IPS DF 6.9 (cell line): ENCODE results near the gene TUSC7.

ENCODE experiments used
- DNase-seq: peaks from one replicate; pipeline ENCODE4 v3.0.0-alpha.2; 2013; ENCODE audit warnings: low read depth, low spot score
- H3K27ac ChIP-seq: one replicate; pipeline ENCODE4 v1.5.1; 2013; ENCODE audit warnings: low read length, control low read depth
- H3K27me3 ChIP-seq: 2 replicates; pipeline ENCODE4 v1.6.1; 2013; ENCODE audit warnings: mild to moderate bottlenecking, low read length; ENCODE audit not compliant: control insufficient read depth, insufficient read depth
- H3K36me3 ChIP-seq: 2 replicates; pipeline ENCODE4 v1.6.1; 2013; ENCODE audit warnings: low read length; ENCODE audit not compliant: control insufficient read depth, insufficient read depth
- H3K4me1 ChIP-seq: 2 replicates; pipeline ENCODE4 v1.6.1; 2013; ENCODE audit warnings: low read length; ENCODE audit not compliant: control insufficient read depth, insufficient read depth
- H3K4me3 ChIP-seq: 2 replicates; pipeline ENCODE4 v1.5.1; 2013; ENCODE audit warnings: mild to moderate bottlenecking, low read length
- H3K9me3 ChIP-seq: 2 replicates; pipeline ENCODE4 v1.6.1; 2013; ENCODE audit warnings: low read length, inconsistent platforms; ENCODE audit not compliant: control insufficient read depth, insufficient read depth
- WGBS: extraction: QIAGEN DNeasy Blood & Tissue Kit; methylation state at CpG from one replicate; pipeline ENCODE4 v1.1.7; 2013; ENCODE audit warnings: mixed read lengths, missing lambda C conversion rate; ENCODE audit not compliant: insufficient read length, insufficient coverage; 5-methylcytosine and 5-hydroxymethylcytosine counted together

Gene TUSC7

GRCh38 chr3:116707531-116707930 lies 2.0 kb upstream of the TUSC7 start:
- Histone ChIP-seq H3K4me3 (no peak overlapping the region), H3K9me3 (no peaks in the 10 kb centered on the region), H3K27ac (no peak overlapping the region), H3K4me1 (no peaks in the 10 kb centered on the region), H3K27me3 (no peaks in the 10 kb centered on the region), H3K36me3 (no peaks in the 10 kb centered on the region)
- WGBS = no CpG with 5 or more reads among the region's 3 CpGs
- no peak for DNase-seq

DNA sequence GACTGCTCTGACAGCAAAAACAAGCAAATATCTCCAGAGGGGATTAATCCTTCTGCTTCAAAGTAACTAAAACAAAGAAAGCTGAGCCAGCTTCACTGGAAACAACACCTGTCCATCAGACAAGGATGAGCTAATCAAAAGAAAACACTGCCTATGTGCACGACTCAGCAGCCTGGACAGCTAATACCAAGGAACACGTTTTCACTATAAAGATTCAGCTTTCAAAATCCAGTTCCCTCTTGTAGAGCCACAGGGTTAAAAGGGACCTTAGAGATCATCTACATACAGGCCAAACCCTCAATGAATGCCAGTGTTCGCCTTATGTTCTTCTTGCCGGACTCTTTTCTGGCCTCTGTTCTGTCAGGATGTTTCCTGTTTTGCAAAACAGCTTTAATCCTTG lies 6.9 kb downstream of the TUSC7 start:
- no peak for DNase-seq
- Histone ChIP-seq H3K4me1 (no peaks in the 10 kb centered on the region), H3K9me3 (no peaks in the 10 kb centered on the region), H3K4me3 (no peak overlapping the region), H3K27me3 (no peaks in the 10 kb centered on the region), H3K36me3 (no peaks in the 10 kb centered on the region), H3K27ac (no peak overlapping the region)
- WGBS = no CpG with 5 or more reads among the region's 4 CpGs

- no peak overlapping the region for H3K4me3 ChIP-seq
- no CpG with 5 or more reads among the region's 1 CpG for WGBS
- no peaks in the 10 kb centered on the region for H3K36me3 ChIP-seq
- no peaks in the 10 kb centered on the region for H3K9me3 ChIP-seq
- H3K27ac ChIP-seq = no peak overlapping the region
- no peaks in the 10 kb centered on the region for H3K27me3 ChIP-seq
- H3K4me1 ChIP-seq = no peaks in the 10 kb centered on the region
- no peak for DNase-seq
These were observed 8.0 kb downstream of the TUSC7 start for GRCh38 chr3:116717566-116717965.

DNA sequence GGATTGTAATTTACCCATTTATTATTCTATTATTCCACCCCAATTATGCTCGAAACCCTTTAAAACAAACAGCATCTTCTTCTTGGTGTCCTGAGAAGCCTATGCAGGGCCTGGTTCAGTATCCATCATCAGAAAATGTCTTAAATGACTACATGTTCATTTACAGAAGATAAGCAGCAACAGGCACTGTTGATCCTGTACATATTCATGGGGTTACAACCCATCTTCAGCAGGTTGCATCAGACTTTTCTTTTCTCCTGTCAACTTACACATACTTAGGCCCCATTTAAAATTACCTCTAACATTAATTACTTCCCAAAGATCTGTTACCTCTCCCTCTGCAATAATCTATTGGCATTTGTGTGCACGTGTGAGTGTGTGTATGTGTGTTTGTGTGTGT lies 18.9 kb downstream of the TUSC7 start:
- H3K9me3 ChIP-seq = no peaks in the 10 kb centered on the region
- no peak for DNase-seq
- H3K36me3 ChIP-seq = no peaks in the 10 kb centered on the region
- H3K4me3 ChIP-seq = no peak overlapping the region
- no peak overlapping the region for H3K27ac ChIP-seq
- no CpG with 5 or more reads among the region's 2 CpGs for WGBS
- H3K27me3 ChIP-seq = no peaks in the 10 kb centered on the region; the same call in 1 of the 2 replicates
- H3K4me1 ChIP-seq = no peaks in the 10 kb centered on the region

- Histone ChIP-seq H3K4me1 (no peaks in the 10 kb centered on the region), H3K36me3 (no peaks in the 10 kb centered on the region), H3K27me3 (no peaks in the 10 kb centered on the region), H3K27ac (no peak overlapping the region), H3K4me3 (no peak overlapping the region), H3K9me3 (no peaks in the 10 kb centered on the region)
- no peak for DNase-seq
- WGBS = no CpG with 5 or more reads among the region's 2 CpGs
These were observed 24.7 kb downstream of the TUSC7 start for GRCh38 chr3:116734243-116734642.

DNA sequence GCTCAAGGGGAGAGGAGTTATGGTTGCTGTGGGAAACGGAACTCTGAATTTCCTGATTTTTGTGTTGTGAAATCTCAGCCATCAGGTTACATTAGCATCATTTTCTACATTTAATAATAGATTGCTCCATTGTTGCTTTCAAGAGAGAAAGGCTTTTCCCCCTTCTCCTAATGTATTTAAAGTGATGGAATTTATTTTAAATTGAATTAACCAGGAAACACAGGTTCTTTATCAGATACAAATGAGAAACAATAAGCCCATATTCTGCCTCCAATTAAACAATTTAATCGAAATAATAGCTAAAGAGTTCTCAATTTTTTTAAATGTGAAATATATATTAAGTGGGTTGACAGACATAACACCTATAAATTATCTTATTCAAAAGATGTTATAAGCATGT lies 30.1 kb downstream of the TUSC7 start:
- no peak for DNase-seq
- no CpG with 5 or more reads among the region's 2 CpGs for WGBS
- no peak overlapping the region for H3K27ac ChIP-seq
- H3K4me1 ChIP-seq = no peaks in the 10 kb centered on the region
- H3K36me3 ChIP-seq = no peaks in the 10 kb centered on the region
- no peaks in the 10 kb centered on the region for H3K9me3 ChIP-seq
- no peak overlapping the region for H3K4me3 ChIP-seq
- no peaks in the 10 kb centered on the region for H3K27me3 ChIP-seq

DNA sequence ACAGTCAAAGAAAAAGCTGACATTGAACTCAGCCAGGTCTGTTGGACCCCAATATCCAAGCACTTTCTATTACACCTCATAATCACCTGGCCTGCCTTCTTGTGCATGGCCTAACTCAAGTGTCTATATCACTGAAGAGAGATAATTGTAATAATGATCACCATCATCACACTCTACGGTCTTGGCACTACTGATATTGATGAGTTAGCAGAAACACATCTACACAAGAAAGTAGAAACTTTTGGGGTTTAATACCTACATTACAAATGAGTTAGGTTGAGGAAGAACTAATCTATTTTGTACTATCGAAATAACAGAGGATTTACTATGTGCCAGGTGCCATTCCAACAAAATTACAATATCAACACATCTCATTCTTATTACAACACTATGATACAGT lies 30.7 kb downstream of the TUSC7 start:
- no peaks in the 10 kb centered on the region for H3K9me3 ChIP-seq
- no peaks in the 10 kb centered on the region for H3K4me1 ChIP-seq
- no peak for DNase-seq
- H3K27ac ChIP-seq = no peak overlapping the region
- no peaks in the 10 kb centered on the region for H3K27me3 ChIP-seq
- no peaks in the 10 kb centered on the region for H3K36me3 ChIP-seq
- no peak overlapping the region for H3K4me3 ChIP-seq
- WGBS = no CpG with 5 or more reads among the region's 2 CpGs

- H3K36me3 ChIP-seq = no peaks in the 10 kb centered on the region
- H3K27ac ChIP-seq = no peak overlapping the region
- DNase-seq = no peak
- no CpG with 5 or more reads among the region's 1 CpG for WGBS
- H3K9me3 ChIP-seq = no peaks in the 10 kb centered on the region
- no peaks in the 10 kb centered on the region for H3K4me1 ChIP-seq
- no peaks in the 10 kb centered on the region for H3K27me3 ChIP-seq
- H3K4me3 ChIP-seq = no peak overlapping the region
These were observed 31.9 kb downstream of the TUSC7 start for GRCh38 chr3:116741467-116741866.

GRCh38 chr3:116743062-116743461 lies 33.5 kb downstream of the TUSC7 start:
- Histone ChIP-seq H3K36me3 (no peaks in the 10 kb centered on the region), H3K4me3 (no peak overlapping the region), H3K4me1 (no peaks in the 10 kb centered on the region), H3K27me3 (no peaks in the 10 kb centered on the region), H3K9me3 (no peaks in the 10 kb centered on the region), H3K27ac (no peak overlapping the region)
- no peak for DNase-seq

- Histone ChIP-seq H3K27ac (no peak overlapping the region), H3K4me3 (no peak overlapping the region), H3K4me1 (no peaks in the 10 kb centered on the region), H3K27me3 (no peaks in the 10 kb centered on the region), H3K36me3 (no peaks in the 10 kb centered on the region), H3K9me3 (no peaks in the 10 kb centered on the region)
- no CpG with 5 or more reads among the region's 3 CpGs for WGBS
- no peak for DNase-seq
These were observed 39.8 kb downstream of the TUSC7 start for GRCh38 chr3:116749388-116749787.

GRCh38 chr3:116757315-116757714 lies 47.7 kb downstream of the TUSC7 start:
- H3K9me3 ChIP-seq = no peaks in the 10 kb centered on the region
- no peak overlapping the region for H3K4me3 ChIP-seq
- no peak for DNase-seq
- no peaks in the 10 kb centered on the region for H3K27me3 ChIP-seq
- WGBS = no CpG with 5 or more reads among the region's 2 CpGs
- H3K4me1 ChIP-seq = no peaks in the 10 kb centered on the region
- no peaks in the 10 kb centered on the region for H3K36me3 ChIP-seq
- H3K27ac ChIP-seq = no peak overlapping the region
